Activated CD8-positive, alpha-beta memory T cell treated with anti-CD3 and anti-CD28 coated beads for 36 hours (primary cell): ENCODE measurements around the gene HHATL. TPM values are rescaled to one million over a fixed set of nuclear protein-coding genes. Genes with fewer than 3 reads are reported as not detected.

Experiments used
- CTCF ChIA-PET: fragments of 350-600 bp; sonication (Branson Sonifier 250); formaldehyde crosslinking; loops from one replicate; lab custom pipeline; 2021; ENCODE audit warnings: antibody characterized with exemption; lab: Charles Lee
- POLR2A ChIA-PET: fragments of 350-600 bp; sonication (Branson Sonifier 250); formaldehyde crosslinking; loops from one replicate; lab custom pipeline; 2021; ENCODE audit warnings: antibody characterized with exemption; lab: Charles Lee
- total RNA-seq, 2 experiments: library from RNA; stranded (reverse); gene quantifications; one replicate each; pipeline ENCODE4 v1.2.3, GENCODE V29; 2021

HHATL gene
- total RNA-seq, 2 experiments from 2014 or later = not detected

DNA sequence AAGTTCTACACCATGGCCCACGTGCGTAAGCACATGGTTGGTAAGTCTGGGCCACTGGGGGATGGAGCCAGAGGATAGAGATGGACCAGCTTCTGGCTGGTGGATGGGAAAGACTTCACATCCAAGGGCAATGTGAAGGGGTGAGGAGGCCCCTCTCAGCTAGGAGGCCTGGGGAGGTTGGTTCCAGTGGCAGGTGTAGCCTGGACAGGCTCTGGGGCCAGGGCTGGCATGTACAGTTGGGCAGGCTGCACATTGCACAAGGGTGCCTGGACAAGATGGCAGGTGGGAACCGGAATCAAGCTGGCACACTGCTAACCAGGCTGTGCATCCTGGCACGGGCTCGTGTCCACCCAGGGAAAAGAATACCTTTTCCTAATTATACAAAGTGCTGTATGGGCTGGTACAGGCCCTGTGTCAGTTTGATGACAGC is 41.0 kb downstream of the HHATL start:
- ChIA-PET POLR2A (no interaction called here), CTCF (interaction anchor here (0.8 kb wide), 1 partner anchor 10 kb away, joined by 3 read pairs; no protein-coding TSS in a partner anchor)

DNA sequence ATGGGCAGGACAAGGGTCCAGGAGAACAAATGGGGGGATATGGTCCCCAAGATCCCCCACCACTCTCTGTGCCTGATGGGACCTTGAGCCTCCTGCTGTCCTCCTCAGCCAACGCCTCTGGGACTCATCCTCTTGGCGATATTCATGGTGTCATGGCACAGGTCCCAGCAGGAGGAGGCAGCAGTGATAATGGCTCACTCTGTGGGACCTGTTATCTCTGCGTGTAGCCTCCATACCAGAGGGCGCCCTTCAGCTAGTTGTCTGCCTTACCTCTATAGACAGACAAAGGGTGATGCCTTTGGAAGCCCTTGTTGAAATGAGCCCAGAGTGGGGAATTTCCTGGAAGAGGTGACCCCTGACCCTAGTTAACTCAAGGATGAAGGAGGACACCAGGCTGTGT is 41.7 kb downstream of the HHATL start:
- CTCF ChIA-PET = interaction anchor here (0.8 kb wide), 1 partner anchor 9 kb away, joined by 3 read pairs; no protein-coding TSS in a partner anchor
- POLR2A ChIA-PET = interaction anchor here (0.5 kb wide), 1 partner anchor 63 kb away, joined by 3 read pairs; no protein-coding TSS in a partner anchor

DNA sequence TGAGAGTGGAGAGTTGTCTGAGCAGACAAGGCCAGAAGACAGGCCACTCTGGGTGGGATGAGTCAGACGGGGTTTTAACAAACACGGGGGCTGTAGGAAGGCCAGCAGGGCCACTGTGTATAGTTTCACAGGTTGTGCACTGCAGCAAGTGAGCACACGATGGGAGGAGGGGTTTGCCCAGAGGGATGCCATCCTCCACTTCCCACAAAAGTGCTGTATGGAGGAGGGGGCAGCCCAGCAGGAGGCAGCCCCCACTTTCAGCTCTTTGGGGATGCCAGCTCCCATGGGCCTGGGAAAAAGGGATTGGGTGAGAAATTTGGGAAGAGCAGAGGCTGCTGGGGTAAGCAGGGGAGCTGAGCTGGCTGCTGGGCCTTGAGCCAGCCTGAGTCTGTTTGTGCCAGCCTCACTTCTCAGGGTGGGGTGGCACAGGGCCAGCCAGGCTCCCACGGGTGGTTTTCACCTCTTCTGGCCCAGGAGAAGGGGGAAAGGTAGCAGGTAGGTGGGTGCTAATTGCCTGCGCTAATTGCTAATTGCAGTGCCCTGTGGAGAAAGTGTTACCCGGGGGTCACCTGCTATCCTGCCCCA is 42.4 kb downstream of the HHATL start:
- ChIA-PET POLR2A (no interaction called here), CTCF (no interaction called here)

DNA sequence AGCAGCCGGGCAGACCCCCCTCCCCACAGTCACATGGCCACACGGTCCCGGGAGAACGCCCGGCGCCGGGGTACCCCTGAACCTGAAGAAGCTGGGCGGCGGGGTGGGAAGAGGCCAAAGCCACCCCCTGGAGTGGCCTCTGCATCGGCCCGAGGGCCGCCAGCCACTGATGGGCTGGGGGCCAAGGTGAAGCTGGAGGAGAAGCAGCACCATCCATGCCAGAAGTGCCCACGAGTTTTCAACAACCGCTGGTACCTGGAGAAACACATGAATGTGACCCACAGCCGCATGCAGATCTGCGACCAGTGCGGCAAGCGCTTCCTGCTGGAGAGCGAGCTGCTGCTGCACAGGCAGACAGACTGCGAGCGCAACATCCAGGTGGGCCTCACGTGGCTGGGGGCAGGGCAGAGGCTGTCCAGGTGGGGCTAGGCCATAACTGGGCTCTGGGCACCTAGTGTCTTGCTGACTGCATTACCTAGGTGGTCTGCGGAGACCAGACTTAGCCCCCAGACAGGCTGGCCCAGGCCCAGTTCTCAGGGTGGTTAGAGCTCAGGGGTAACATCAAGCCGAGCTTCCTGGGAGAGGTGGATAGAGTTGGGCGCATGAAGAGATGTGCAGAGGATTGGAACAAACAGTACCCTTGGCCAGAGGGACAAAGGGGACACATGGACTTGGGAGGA is 43.0 kb downstream of the HHATL start:
- ChIA-PET CTCF (no interaction called here), POLR2A (no interaction called here)

DNA sequence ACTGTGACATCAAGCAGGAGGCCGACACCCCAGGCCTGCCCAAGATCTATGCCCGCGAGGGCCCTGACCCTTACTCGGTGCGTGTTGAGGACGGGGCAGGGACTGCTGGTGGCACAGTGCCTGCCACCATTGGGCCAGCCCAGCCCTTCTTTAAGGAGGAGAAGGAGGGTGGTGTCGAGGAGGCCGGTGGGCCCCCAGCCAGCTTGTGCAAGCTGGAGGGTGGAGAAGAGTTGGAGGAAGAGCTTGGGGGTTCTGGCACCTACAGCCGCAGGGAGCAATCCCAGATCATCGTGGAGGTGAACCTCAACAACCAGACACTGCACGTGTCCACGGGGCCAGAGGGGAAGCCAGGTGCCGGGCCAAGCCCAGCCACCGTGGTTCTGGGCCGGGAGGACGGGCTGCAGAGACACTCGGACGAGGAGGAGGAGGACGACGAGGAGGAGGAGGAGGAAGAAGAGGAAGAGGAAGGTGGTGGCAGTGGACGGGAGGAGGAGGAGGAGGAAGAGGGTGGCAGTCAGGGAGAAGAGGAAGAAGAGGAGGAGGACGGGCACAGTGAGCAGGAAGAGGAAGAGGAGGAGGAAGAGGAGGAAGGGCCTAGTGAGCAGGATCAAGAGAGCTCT is 43.7 kb downstream of the HHATL start:
- POLR2A ChIA-PET = no interaction called here
- CTCF ChIA-PET = no interaction called here

DNA sequence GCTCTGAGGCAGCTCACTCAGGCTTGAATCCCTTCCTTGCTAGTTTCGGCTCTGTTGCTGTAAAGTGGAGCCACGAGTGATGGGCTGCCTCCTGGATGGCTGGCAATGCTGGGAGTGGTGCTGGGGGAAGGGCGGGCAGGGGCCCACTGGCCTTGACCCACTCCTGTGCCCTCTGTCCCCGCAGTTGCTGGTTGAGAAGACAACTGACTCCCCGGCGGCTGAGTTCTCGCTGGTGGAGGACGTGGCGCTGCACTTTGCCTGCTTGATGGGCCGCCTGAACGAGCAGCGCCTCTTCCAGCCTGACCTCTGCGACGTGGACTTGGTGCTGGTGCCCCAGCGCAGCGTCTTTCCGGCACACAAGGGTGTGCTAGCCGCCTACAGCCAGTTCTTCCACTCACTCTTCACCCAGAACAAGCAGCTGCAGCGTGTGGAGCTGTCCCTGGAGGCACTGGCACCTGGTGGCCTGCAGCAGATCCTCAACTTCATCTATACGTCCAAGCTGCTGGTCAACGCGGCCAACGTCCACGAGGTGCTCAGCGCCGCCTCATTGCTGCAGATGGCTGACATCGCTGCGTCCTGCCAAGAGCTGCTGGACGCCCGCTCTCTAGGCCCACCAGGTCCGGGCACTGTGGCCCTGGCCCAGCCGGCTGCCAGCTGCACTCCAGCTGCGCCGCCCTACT is 44.4 kb downstream of the HHATL start:
- CTCF ChIA-PET = no interaction called here
- POLR2A ChIA-PET = no interaction called here

DNA sequence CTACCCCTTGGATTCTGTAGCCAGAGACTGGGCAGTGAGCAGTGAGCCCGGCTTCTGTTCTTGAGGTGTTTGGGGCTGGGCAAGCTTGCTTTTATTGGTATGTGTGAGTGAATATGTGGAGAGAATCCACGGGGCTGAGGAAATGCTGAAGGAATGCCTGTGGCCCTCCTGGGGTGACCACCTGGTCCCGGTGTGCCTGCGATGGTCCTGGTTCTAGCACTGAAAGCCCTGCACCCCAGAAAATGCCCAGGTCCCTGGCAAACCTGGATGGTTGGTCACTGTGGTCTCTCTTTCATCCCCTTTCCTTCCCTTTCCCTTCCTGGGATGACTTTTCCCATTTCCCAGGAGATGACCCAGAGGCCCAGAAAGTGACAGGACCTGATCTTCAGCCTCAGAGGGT is 44.9 kb downstream of the HHATL start:
- ChIA-PET CTCF (no interaction called here), POLR2A (no interaction called here)

DNA sequence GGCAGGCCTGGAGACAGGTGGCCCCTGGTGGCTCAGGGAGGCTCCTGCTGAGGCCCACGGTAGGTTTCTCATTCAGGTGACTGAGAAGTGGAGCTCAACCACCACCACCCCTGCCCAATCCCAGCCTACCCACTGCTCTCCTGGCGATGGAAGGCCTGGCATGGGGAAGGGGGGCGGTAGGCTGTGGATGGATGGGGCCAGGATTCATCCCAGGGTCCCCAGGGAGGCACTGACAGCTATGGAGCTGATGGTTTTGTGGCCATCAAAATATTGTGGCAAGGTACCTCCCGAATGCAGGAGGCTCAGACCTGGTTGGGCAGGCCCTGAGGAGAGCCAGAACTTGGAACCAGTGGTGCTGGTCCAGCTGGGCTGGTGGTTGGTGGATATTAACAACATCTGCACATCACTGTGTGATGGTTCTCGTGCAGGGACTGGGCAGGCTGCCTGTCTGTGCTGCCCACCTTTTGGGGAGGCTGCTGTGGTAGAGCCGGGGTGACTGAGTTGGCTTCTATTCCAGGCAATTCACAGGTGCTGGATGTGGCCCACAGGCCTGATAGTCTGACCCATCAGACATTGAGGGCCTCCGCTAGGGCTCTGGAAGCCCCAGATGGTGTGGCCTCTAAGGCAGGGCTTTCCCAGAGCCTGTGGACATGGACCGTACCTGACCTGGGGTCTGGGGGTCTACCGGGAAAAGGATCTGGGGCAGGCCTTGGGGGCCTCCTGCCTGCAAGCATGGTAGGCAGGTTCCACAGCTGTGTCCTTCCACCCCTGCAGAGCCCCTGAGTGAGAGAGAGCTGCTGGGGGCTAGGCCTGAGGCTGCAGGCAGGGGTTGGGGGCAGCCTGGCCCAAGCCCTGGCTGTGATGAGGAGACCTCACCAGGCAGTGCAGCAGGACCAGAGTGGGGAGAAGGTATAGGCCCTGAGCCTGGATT is 45.7 kb downstream of the HHATL start:
- CTCF ChIA-PET = no interaction called here
- POLR2A ChIA-PET = no interaction called here

DNA sequence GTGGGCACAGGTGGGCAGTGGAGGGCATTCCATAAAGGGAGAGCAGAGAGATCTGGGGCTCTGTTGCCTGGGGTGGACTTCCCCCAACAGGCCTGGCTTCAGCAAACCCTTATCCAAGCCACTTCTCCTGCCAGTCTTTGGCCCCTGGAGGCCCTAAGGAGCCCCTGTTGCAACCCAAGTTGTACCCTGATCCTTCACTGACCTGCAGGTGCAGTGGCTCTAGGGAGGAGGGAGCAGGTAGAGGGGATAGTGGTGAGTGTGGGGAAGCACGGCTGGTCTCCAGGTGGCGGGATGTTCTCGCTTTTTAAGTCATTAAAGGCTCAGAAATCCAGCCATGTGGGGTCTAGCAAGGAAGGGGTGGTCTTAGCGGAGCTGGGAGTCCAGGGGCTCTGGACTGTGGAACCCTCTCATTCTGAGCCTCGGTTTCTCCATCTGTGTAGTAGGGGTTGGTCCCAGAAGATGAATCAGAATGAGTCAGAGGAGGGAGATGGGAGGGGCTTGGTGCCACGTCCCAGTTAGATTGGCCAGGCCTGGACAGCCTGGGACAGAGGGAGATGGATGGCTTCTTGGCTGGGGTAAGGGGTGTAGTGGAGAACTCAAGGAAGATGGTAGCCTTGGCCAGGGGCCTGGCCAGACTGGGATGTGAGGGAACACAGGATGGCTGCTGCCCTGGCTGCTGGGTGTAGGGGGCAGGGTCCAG is 46.5 kb downstream of the HHATL start:
- CTCF ChIA-PET = no interaction called here
- POLR2A ChIA-PET = no interaction called here

DNA sequence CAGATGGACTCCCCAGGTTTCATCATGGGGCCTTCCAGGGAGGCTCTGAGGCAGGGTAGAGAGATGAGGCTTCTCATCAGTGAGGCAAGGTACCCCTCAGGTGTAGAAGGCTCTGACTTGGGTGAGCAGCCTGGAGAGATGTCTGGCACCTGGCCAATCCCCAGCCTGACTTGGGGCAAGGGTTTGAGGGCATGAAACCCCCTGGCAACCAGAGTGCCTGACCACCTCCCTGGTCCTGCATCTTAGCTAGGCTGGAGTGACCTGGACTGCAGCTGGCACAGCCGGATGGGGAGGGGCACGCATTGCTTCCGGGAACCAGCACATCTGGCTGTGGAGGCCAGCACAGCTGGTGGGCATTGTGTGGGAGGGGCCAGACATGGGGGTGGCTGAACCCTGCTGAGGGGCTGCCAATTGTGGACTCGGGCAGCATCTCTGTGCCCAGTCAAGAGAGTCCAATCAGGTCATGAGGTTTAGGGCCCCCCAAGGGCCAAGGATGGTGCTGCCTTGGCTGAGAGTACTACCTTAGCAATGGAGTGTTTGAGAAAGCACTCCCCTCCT is 47.2 kb downstream of the HHATL start:
- CTCF ChIA-PET = no interaction called here
- POLR2A ChIA-PET = no interaction called here

DNA sequence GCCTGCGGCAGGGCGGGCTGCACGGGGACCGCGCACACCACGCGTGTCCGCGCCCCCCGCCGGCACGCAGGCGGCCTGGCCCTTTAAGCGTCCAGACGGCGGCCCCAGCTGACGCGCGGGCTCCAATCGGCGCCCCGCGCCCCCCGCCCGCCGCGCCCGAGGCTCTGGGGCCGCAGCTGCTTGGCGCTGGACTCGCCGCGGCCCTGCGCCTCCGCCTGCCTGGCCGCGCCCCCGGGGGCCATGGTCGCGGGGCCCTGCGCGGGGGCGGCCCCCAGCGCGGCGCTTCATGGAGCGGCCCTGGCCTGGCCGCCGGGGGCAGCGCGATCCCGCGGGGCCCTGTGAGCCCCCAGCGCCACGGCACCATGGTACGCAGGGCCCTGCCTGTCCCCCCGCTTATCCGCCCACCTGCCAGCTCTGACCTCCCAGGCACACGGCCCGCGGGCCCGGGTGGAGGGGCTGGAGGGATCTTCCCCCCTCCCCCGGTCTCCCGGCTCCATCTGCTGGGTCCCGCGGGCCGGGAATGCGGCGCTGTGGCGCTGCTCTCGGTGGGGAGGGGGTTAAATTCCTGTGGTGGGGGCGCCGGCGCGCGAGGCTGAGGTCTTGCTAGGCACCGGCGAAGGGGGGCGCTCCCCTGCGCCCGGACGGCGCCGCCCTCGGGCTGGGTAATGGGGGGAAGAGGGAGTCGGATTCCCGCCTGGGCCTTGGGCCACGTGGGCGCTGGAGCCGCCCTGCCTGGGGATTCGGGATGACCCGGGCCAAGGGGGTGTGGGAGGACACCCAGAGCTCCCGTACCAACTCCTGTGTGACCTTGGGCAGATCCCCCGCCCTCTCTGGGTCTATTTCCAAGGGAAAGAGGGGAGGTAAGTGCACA is 48.0 kb downstream of the HHATL start:
- POLR2A ChIA-PET = interaction anchor here (0.6 kb wide), 1 partner anchor 1685 kb away, joined by 3 read pairs; no protein-coding TSS in a partner anchor
- CTCF ChIA-PET = interaction anchor here (0.9 kb wide), 1 partner anchor 17 kb away, joined by 3 read pairs; no protein-coding TSS in a partner anchor

DNA sequence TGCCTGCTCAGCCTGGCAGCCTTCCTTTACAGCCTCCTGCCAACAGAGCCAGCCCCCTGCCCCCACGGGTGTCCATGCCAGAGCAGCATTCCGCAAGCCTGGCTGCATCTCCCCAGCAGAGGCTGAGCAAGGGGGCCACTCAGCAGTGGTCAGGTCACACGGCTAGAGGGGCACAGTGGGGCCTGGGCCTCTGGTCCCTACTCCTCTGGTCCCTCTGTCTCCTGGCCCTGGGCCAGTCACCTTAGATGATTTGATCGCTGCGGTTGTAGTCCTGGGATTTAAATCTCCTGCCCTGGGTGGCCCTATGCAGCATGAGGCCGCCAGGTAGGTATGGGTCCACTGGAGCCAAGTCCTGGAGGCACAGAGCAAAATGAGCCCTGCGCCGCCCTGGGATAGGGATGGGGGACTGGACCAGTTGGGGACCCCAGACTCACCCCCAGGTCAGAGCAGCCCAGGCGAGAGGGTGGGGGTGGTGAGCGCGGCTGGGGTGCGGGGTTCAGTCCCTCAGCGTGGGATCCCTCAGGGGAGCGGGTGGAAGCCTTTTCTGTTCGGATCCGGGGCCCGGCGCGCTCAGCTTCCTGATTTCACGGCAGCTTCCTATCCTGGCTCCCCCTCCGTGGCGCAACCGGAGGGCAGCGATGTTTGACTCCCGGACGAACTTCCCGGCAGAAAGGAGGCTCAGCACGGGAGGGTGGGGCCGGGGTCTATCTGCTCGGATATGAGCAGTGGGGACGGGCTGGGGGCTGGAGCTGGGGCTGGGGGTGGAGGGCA is 48.9 kb downstream of the HHATL start, which contains the start of gene ZBTB47:
ZBTB47 (plus strand) TSS at position 138 of the 771 bp plus-strand sequence. CDS start 4,659 bp downstream, outside the sequence.
- POLR2A ChIA-PET = interaction anchor here (0.6 kb wide), 1 partner anchor 1686 kb away, joined by 3 read pairs; no protein-coding TSS in a partner anchor

DNA sequence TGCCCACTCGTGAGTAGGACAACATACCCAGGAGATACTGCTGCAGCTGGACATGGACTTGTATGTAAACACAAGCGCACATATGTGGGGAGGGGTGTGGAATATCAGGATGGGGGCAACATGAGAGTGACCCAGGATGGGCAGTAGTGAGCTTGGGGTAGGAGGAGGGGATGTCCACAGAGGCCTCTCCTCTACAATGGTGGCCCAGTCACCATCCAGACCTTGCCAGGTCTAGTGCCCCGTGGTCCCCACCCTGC is 49.4 kb downstream of the HHATL start:
- CTCF ChIA-PET = no interaction called here
- POLR2A ChIA-PET = no interaction called here

More for the DNA sequence above, 48.9 kb downstream of the HHATL start, which contains the start of gene ZBTB47:
- CTCF ChIA-PET = interaction anchor here (0.9 kb wide), 1 partner anchor 16 kb away, joined by 3 read pairs; no protein-coding TSS in a partner anchor

DNA sequence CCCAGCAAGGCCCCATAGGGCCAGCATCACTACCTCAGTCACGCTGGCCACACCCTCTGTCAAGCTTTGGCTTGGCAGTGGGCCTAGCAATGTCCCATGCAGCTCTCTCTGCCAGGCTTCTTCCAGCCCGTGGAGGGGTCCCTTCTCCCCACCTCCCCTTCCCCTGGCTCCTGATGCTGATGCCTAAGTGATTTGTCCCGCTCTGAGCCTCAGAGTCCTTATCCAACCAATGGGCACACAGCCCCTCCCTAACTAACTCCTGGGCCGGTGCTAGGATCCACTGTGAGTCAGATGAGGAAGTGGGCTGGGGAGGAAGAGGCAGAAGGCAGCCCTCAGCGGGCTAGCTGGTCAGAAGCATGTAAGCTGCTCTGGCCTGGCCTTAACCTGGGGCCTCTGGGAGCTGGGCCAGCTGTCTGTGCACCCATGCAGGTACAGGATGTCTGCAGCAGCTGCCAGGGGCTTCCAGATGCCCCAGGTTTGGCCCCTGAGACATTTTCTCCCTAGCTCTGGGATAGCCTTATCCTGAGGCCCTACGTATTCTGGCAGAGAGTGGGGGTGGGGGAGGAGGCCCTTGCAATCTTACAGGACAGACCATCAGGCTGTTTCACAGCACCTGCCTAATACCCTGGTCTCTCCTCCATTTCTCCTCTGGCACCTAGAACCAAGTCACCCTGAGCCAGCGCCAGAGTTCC is 49.8 kb downstream of the HHATL start:
- ChIA-PET CTCF (interaction anchor here (1.0 kb wide), 1 partner anchor 16 kb away, joined by 3 read pairs; no protein-coding TSS in a partner anchor), POLR2A (interaction anchor here (0.7 kb wide), 1 partner anchor 13 kb away, joined by 3 read pairs; no protein-coding TSS in a partner anchor)

DNA sequence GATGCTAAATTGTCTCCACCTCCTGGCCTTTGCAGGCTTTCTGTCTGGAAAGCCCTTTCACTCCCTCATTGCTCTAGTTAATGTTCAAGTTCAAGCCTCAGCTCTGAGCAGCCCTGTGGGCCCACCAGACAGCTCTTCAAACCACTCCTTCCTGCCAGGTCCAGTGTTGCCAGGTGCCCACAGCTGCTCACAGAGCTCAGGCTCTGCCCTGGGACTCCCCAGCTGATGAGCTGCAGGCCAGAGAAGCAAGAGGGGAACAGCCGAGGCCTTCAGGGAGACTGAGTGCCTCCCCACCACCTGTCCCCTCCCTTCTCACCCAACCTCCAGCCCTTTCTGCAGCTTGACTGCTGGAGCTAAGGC is 50.4 kb downstream of the HHATL start:
- ChIA-PET POLR2A (interaction anchor here (0.6 to 0.7 kb wide), 2 partner anchors 9 to 13 kb away, joined by 3 read pairs; no protein-coding TSS in a partner anchor), CTCF (interaction anchor here (0.7 to 1.2 kb wide), 3 partner anchors 9 to 39 kb away, joined by 3 read pairs; no protein-coding TSS in a partner anchor)
